GM12878 (cell line): ENCODE results near the gene LRFN2. TPM values are rescaled to one million over a fixed set of nuclear protein-coding genes. Genes with fewer than 3 reads are reported as not detected.

Experiments
- ATAC-seq: fragments of 200-7000 bp; cut with Tn5 transposase; 3 replicates; pipeline ENCODE4 v1.9.1; 2020; ENCODE audit warnings: mild to moderate bottlenecking, moderate library complexity
- BruUV-seq: library from RNA; stranded (reverse); fragments of 400-500 nt; replicated peaks from 2 replicates; lab custom pipeline; 2021; lab: Mats Ljungman, UMichigan
- CTCF ChIA-PET: fragments of 300-600 bp; sonication (Branson Sonifier 250); formaldehyde crosslinking; extraction: SDS; loops from one replicate; lab custom pipeline; 2021; ENCODE audit warnings: inconsistent platforms; lab: Yijun Ruan, JAX
- POLR2A ChIA-PET: fragments of 350-600 bp; formaldehyde crosslinking; extraction: SDS; loops from one replicate; lab custom pipeline; 2021; ENCODE audit warnings: inconsistent platforms; lab: Charles Lee
- RAD21 ChIA-PET: fragments of 300-600 bp; sonication (Branson Sonifier 250); formaldehyde crosslinking; loops from one replicate; lab custom pipeline; 2023; ENCODE audit warnings: antibody characterized with exemption; ENCODE audit not compliant: unreplicated experiment; lab: Charles Lee
- SMC1A ChIA-PET: fragments of 300-600 bp; sonication (Branson Sonifier 250); formaldehyde crosslinking; loops from one replicate; lab custom pipeline; 2023; ENCODE audit not compliant: unreplicated experiment, uncharacterized antibody; lab: Charles Lee
- DNase-seq: peaks from one replicate; pipeline ENCODE4 v3.0.0-alpha.2; 2011; ENCODE audit warnings: low read depth, low spot score
- FAIRE-seq: peaks from 3 replicates; lab custom pipeline; 2011; peaks lifted over from hg19 to GRCh38; lab: Jason Lieb, UNC
- H2AFZ ChIP-seq: 2 replicates; pipeline ENCODE4 v1.6.0; 2011; ENCODE audit warnings: low read depth, low read length, control low read depth; ENCODE audit not compliant: control insufficient read depth
- H3K27ac ChIP-seq: 2 replicates; pipeline ENCODE4 v1.5.1; 2011; ENCODE audit warnings: control low read depth; ENCODE audit not compliant: control insufficient read depth, insufficient read depth
- H3K27me3 ChIP-seq, 2 experiments: replicated peaks in 1 of 2; 2 replicates each; pipeline versions ENCODE4 v1.6.0 to v1.6.1; 2011; ENCODE audit warnings: low read length in 1 of 2; ENCODE audit not compliant: control insufficient read depth in 2 of 2, insufficient read depth in 2 of 2
- H3K36me3 ChIP-seq, 2 experiments: 2 replicates each; pipeline ENCODE4 v1.5.1; 2011; ENCODE audit warnings: low read length in 1 of 2; ENCODE audit not compliant: control insufficient read depth in 2 of 2, insufficient read depth in 2 of 2
- H3K4me1 ChIP-seq: 2 replicates; pipeline ENCODE4 v1.6.1; 2011; ENCODE audit warnings: mild to moderate bottlenecking, low read length, moderate library complexity, mixed read lengths; ENCODE audit not compliant: control insufficient read depth, insufficient read depth
- H3K4me2 ChIP-seq: 2 replicates; pipeline ENCODE4 v1.6.0; 2011; ENCODE audit warnings: control low read depth; ENCODE audit not compliant: control insufficient read depth, insufficient read depth
- H3K4me3 ChIP-seq: fragments of 200-600 bp; sonication (generic); 2 replicates; pipeline ENCODE4 v1.5.1; 2016
- H3K79me2 ChIP-seq: 2 replicates; pipeline ENCODE4 v1.6.0; 2011; ENCODE audit warnings: low read length; ENCODE audit not compliant: control insufficient read depth, insufficient read depth
- H3K9ac ChIP-seq: 2 replicates; pipeline ENCODE4 v1.8.0; 2011; ENCODE audit warnings: low read length, control low read depth, mixed read lengths; ENCODE audit not compliant: control insufficient read depth, insufficient read depth
- H3K9me3 ChIP-seq: replicated peaks from 3 replicates; pipeline ENCODE4 v1.5.1; 2011; ENCODE audit warnings: mild to moderate bottlenecking, low read length; ENCODE audit not compliant: control insufficient read depth, insufficient read depth
- H4K20me1 ChIP-seq: 2 replicates; pipeline ENCODE4 v1.6.0; 2011; ENCODE audit not compliant: control insufficient read depth, insufficient read depth
- ETV6 ChIP-seq, 2 experiments: fragments of 450-650 bp in 1 of 2; IDR thresholded peaks in 1 of 2; conservative IDR thresholded peaks in 1 of 2; 2 replicates each; pipeline ENCODE4 v1.6.1; 2014; ENCODE audit warnings: antibody characterized with exemption in 1 of 2, borderline replicate concordance in 1 of 2, low read depth in 1 of 2, mild to moderate bottlenecking in 1 of 2, moderate library complexity in 1 of 2
- FOXK2 ChIP-seq: fragments of 450-650 bp; IDR thresholded peaks from 2 replicates; pipeline ENCODE4 v1.6.1; 2017; ENCODE audit warnings: mild to moderate bottlenecking, moderate library complexity
- IKZF2 ChIP-seq, 2 experiments: fragments of 450-650 bp; IDR thresholded peaks; 2 replicates each; pipeline ENCODE4 v1.6.1; 2017; ENCODE audit warnings: mild to moderate bottlenecking in 2 of 2, moderate library complexity in 2 of 2
- PBX3 ChIP-seq: IDR thresholded peaks from 2 replicates; pipeline ENCODE4 v1.6.1; 2011; ENCODE audit warnings: mild to moderate bottlenecking, low read depth, low read length, moderate library complexity; ENCODE audit not compliant: insufficient replicate concordance
- RAD51 ChIP-seq: fragments of 450-650 bp; IDR thresholded peaks from 2 replicates; pipeline ENCODE4 v1.6.1; 2016; ENCODE audit warnings: moderate library complexity, mild to moderate bottlenecking, inconsistent platforms
- SMAD5 ChIP-seq: IDR thresholded peaks from 2 replicates; pipeline ENCODE4 v1.6.1; 2016; ENCODE audit warnings: antibody characterized with exemption, low read depth
- STAT1 ChIP-seq: fragments of 450-650 bp; conservative IDR thresholded peaks from 2 replicates; pipeline ENCODE4 v1.6.1; 2014; ENCODE audit warnings: antibody characterized with exemption, mild to moderate bottlenecking
- WRNIP1 ChIP-seq: IDR thresholded peaks from 2 replicates; pipeline ENCODE4 v1.6.1; 2011; ENCODE audit warnings: low read depth, low read length, improper control_type of control experiment, borderline replicate concordance
- WGBS: methylation state at CpG from one replicate; pipeline ENCODE4 v1.1.6; 2016; ENCODE audit warnings: low lambda C conversion rate; ENCODE audit not compliant: insufficient replicate concordance, insufficient coverage; ENCODE audit errors: missing lambda C conversion rate; 5-methylcytosine and 5-hydroxymethylcytosine counted together
- in situ Hi-C: fragments of 300-500 bp; cut with MboI; formaldehyde crosslinking; loops from 9 replicates; pipeline ENCODE4 v1.14.3; 2018; ENCODE audit warnings: mixed read lengths
- intact Hi-C: fragments of 100-400 bp; cut with micrococcal nuclease; formaldehyde crosslinking; loops from one replicate; pipeline ENCODE4 v1.14.2; 2022; ENCODE audit not compliant: unreplicated experiment
- polyA plus RNA-seq, 11 experiments: library from polyadenylated mRNA; depleted of rRNA in 4 of 11; unstranded in 6 of 11; stranded (reverse) in 5 of 11; fragments of >200 nt; fragmentation: Nextera tagmentation in 4 of 11; fragmentation: Illumina TruSeq in 1 of 11; extraction: Ambion mirVana in 4 of 11; extraction: Trizol in 1 of 11; gene quantifications; 1 replicate in 1 of 11; 2 replicates in 10 of 11; pipeline versions ENCODE4 v1.2.1 to v1.2.3, GENCODE V29; 2011 to 2016; ENCODE audit warnings: inconsistent platforms in 2 of 11, missing spikeins in 2 of 11, low read depth in 1 of 11
- total RNA-seq, 4 experiments: library from RNA; depleted of rRNA in 3 of 4; stranded (reverse); fragments of >200 nt in 3 of 4; fragmentation: Illumina TruSeq in 1 of 4; extraction: Trizol in 1 of 4; gene quantifications; 2 replicates each; pipeline versions ENCODE4 v1.2.1 to v1.2.3, GENCODE V29; 2013 to 2021

LRFN2 gene
- total and polyA plus RNA-seq, 10 of the 15 experiments (the other 5 are each of a cell fraction or from before 2014, with no cell fraction given), result not detected

- POLR2A ChIA-PET, result no interaction called here
- WGBS, result 38% methylated on average over 6 of the region's 6 CpGs
Observed at GRCh38 chr6:40521496-40521895, 65.7 kb downstream of the LRFN2 start.

GRCh38 chr6:40520678-40521077 lies 66.5 kb downstream of the LRFN2 start:
- Histone ChIP-seq H3K36me3 (no peaks in the 10 kb centered on the region), H3K4me1 (no peaks in the 10 kb centered on the region), H3K27ac (no peak overlapping the region), H2AFZ (no peak overlapping the region), H3K27me3 (peaks cover 0 to 2% of the 10 kb centered on the region in 2 experiments; a peak in 2 of 4 replicates), H3K79me2 (no peaks in the 10 kb centered on the region), H4K20me1 (no peaks in the 10 kb centered on the region), H3K4me3 (no peak overlapping the region), H3K9ac (no peak overlapping the region), H3K4me2 (no peak overlapping the region), H3K9me3 (no peaks in the 10 kb centered on the region)
- no peak for ATAC-seq
- intact Hi-C loops (no loop called here), in situ Hi-C loops (no loop called here)
- TF ChIP-seq PBX3 (no peak), STAT1 (no peak), ETV6 (conservative IDR thresholded peaks at IDR 0.05 in 1 of 2, IDR thresholded peaks at IDR 0.05 in 1 of 2; ENCODE audit: borderline replicate concordance in 1 of 2, low read depth in 1 of 2) (no peak), IKZF2 (IDR thresholded peaks at IDR 0.05) (no peak), SMAD5 (no peak), FOXK2 (no peak), RAD51 (no peak)
- whole genome bisulfite sequencing, result 36% methylated on average over 10 of the region's 10 CpGs
- POLR2A ChIA-PET, result no interaction called here
- no peak for DNase-seq
- SMC1A ChIA-PET, result interaction anchor here (0.7 kb wide), 1 partner anchor 23 kb away, joined by 3 read pairs; no protein-coding TSS in a partner anchor
- no TSS peak for BruUV-seq
- no peak for FAIRE-seq
- RAD21 ChIA-PET, result no interaction called here
- CTCF ChIA-PET, result no interaction called here

More at GRCh38 chr6:40521496-40521895, 65.7 kb downstream of the LRFN2 start:
- ChIA-PET RAD21 (no interaction called here), CTCF (no interaction called here), SMC1A (no interaction called here)
- no peaks in the 10 kb centered on the region for H3K79me2 ChIP-seq
- no peak overlapping the region for H2AFZ ChIP-seq
- intact Hi-C loops, result no loop called here
- no peaks in the 10 kb centered on the region for H3K9me3 ChIP-seq
- H3K4me3 ChIP-seq, result no peak overlapping the region
- no peaks in the 10 kb centered on the region for H3K4me1 ChIP-seq
- H4K20me1 ChIP-seq, result no peaks in the 10 kb centered on the region
- no peak overlapping the region for H3K27ac ChIP-seq
- no peak overlapping the region for H3K4me2 ChIP-seq
- DNase-seq, result no peak
- no TSS peak for BruUV-seq
- no peak for FAIRE-seq
- TF ChIP-seq WRNIP1, result no peak
- H3K27me3 ChIP-seq, result peaks cover 0 to 3% of the 10 kb centered on the region in 2 experiments; a peak in 2 of 4 replicates
- no peak for ATAC-seq
- in situ Hi-C loops, result no loop called here
- no peak overlapping the region for H3K9ac ChIP-seq
- H3K36me3 ChIP-seq, result no peaks in the 10 kb centered on the region
